ENCODE measurements around the gene NLRP1.

GRCh38 chr17:5511401-5512225 is 72.7 kb downstream of the NLRP1 start:
- TF ChIP-seq CTCF (IDR thresholded peaks at IDR 0.05) (no peak), POLR2A (IDR thresholded peaks at IDR 0.05) (no peak)
